Stimulated activated CD4-positive, alpha-beta T cell treated with anti-CD3 and anti-CD28 coated beads, Interleukin-1b, Interleukin-23, amount 100 ng/mL, for 48 hours (primary cell): Measurements from ENCODE around the gene PSMA3.
A peak's percentile ranks its signal among the peaks of the same experiment; 100 is the strongest.
"Not testable (repeated sequence)": the region's sequence is repeated elsewhere in the genome, so short reads cannot be mapped to it uniquely, and the experiment has no call there.

Experiments
- DNase-seq: peaks from one replicate; pipeline ENCODE4 v3.0.0-alpha.2; 2020

PSMA3 gene

DNA sequence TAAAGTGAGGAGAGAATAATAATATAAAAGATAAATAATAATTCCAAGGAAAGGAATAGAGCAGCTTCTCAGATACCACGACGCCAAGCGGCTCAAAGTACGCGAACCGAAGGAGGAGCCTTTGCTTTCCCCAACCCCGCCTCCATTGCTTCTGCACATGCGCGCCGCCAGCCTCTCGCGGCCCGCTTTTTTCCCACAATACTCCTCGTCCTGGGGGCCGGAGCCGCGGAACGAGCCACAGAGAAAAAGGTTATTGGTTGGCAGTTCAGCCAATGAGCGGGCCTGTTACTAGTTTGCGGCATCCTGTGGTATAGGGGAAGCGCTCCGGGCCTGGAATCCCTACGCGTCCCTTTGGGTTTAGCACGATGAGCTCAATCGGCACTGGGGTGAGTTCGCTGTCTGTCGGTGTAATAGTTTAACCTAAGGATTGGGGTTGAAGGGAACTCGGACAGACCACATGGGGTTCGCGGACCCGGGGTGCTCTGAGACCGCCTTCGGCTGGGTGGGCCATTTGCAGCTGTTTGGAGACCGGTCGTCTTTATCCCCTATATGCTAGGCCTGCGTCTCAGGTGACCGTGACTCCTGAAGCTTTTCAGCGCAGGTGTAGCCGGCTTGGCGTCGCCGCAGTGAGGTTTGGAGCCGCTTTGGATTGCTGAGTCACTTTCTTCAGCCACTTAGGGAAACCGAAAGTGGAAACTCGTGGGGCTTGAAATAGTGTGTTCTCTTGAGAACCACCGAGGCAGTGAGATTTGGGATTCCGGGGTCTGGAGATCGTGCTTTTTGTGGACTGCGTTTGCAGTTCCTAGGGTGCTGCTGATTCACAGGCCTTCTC, at the start of gene PSMA3:
TSS of gene PSMA3 (plus strand) at position 288 of the 832 bp plus-strand sequence. CDS start at position 366, 78 bp downstream.
- peak; percentile 98 for DNase-seq

DNA sequence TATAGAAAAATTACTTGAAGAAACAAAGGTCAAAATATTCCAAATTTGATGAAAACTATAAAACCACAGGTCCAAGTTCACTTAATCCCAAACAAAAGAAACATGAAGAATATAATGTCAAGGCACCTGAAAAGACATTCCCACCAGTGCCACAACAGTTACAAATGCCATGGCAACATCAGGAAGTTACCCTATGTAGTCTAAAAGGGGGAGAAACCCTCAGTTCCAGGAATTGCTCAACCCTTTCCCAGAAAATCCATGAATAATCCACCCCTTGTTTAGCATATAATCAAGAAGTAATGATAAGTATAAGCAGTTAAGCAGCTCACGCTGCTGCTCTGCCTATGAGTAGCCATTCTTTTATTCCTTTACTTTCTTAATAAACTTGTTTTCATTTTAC, 48.4 kb upstream of the PSMA3 start:
- no peak for DNase-seq

DNA sequence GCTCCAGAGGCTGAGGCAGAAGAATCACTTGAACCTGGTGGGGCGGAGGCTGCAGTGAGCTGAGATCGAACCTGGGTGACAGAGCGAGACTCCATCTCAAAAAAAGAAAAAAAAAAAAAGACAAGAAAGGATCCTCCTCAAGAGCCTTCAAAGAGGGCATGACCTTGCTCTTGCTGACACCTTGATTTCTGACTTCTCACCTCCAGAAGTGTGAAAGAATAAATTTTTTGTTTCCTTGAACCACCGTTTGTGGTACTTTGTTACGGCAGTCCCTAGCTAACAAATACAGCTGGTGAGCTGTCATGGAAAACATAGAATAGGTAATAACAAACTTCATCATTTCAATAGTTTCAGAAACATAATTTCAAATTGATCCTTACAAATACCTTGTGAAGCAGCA, 46.6 kb upstream of the PSMA3 start:
- DNase-seq = no peak

DNA sequence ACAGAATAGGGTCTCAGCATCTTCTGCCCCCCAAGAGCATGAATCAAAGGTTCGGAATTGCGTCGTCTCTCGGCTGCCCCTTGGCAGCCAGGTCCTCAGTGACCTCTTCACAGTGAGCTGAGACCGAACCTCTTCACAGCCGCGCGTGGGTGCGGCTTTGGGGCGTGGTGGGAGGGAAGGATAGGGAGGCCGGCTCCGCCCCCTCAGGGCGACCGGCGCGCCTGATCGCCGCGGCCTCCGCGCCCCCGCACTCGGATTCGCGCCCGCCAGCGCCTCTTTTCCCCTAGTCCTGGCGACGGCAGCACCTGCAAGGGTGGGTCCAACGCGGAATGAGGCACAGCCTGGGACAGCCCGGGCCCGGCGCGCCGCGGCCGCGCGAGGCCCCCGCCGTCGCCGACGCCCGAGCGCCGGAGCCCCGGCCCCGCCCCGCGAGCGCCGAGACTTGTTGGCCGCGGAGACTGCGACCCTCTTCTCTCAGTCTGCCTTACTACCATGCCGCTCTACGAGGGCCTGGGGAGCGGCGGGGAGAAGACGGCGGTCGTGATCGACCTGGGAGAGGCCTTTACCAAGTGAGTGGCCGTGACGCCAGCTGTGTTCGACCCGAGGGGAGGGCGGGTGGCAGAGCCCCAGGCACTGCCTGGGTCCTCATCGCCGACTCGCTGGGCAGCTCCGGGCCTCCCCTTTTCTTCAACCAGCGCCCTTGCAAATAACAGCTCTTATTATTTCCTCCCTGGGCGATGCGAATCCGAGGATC, 44.7 kb upstream of the PSMA3 start, which contains the start of gene ACTR10:
TSS of gene ACTR10 (plus strand) at position 424 of the 754 bp plus-strand sequence. CDS start at position 493, 69 bp downstream.
- DNase-seq = peak; percentile 90

DNA sequence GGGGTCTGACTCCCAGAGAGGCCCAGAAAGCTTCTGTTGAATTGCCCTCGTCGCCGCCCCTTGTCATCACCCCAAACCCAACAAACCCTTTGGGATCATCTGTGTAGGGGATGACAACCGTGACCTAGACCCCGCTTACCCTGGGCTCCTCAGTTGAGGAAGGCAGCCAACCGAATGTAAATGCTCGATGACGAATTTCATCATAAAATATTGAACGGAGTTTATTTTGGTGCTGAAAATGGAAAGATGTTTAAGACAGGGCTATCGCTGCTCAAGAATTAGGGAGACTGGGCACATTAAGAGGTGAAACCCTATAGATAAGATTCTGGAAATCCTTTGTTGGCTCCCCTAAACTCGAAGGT, 44.2 kb upstream of the PSMA3 start:
- DNase-seq = no peak

DNA sequence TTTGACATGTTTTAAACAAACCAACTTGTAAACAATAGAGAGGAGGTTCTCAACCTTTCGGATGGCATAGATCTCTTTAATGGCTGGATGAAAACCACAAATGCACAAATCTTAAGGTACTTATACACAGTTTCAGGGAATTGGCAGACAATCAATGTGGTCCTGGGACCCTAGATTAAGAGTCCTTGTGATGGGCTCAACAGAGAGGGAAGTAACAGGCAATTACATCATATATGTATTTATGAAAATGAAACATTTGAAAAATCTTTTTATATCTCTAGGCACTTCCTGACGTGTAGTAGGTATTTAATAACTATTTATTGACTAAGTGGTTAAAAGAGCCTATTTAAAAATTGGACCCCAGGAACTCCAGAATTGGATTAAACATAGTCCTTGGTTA, 43.8 kb upstream of the PSMA3 start:
- no peak for DNase-seq

DNA sequence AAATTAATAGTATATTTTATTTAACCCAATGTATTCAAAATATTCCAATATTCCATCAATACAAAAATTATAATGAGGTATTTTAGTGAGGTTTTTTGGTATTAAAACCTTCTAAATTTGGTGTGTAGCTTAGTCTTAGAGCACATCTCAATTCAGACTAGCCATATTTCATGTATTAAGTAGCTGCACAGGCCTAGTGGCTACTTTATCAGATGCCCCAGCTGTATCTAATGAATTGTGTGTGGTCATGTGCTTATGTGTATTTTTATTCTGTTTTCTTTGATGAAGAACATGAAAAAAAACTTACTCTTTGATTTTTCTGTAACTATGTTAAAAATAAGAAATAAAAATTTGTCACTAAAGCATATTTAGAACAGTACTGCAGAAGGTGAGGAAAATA, 31.5 kb upstream of the PSMA3 start:
- no peak for DNase-seq

DNA sequence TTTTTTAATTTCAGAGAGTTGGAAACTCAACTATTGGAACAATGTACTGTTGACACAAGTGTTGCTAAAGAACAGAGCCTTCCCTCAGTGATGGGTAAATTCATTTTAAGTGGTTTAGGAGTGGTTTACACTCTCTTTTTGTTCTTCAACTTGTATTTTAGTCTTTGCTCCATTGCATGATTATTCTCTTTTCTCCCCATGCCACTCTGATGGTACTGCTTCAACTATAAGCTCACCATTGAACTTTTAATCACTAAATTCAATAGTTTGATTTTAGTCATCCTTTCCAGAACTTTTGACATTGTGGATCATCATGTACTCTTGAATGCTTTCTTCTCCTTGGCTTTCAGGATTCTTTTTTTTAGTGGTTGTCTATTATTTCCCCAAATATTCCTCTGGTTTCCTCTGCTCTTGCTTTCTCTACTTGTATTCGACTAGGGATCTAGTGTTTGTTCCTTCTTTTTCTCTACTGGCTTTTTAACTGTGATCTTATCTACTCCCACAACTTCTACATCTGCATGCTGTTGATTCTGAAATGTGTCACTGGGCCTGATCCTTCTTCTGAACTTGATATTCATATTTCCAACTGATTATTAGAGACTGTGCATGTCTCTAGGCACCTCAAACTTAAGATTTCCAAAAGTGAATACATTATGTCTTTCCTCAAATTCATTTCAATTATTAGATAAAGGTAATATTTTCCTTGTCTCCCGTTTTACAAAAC, 29.3 kb upstream of the PSMA3 start:
- DNase-seq = no peak

DNA sequence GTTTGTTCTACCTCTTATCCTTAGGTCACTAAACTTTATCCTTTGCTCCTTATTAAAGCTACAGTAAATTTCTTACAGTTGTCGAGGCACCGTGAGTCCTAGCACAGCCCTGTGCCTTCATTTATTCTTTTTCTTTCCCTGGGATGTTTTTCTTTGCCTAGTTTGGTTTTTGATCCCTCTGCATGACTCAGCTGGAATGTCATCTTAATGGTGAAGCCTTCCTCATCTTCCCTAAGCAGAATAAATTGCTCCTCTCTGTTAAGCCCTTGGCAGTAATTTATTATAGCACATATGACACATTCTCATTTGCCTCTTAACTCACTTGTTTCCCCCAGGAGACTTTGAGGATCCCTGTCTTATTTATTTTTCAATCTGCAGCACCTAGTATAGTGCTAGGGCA, 28.1 kb upstream of the PSMA3 start:
- no peak for DNase-seq

DNA sequence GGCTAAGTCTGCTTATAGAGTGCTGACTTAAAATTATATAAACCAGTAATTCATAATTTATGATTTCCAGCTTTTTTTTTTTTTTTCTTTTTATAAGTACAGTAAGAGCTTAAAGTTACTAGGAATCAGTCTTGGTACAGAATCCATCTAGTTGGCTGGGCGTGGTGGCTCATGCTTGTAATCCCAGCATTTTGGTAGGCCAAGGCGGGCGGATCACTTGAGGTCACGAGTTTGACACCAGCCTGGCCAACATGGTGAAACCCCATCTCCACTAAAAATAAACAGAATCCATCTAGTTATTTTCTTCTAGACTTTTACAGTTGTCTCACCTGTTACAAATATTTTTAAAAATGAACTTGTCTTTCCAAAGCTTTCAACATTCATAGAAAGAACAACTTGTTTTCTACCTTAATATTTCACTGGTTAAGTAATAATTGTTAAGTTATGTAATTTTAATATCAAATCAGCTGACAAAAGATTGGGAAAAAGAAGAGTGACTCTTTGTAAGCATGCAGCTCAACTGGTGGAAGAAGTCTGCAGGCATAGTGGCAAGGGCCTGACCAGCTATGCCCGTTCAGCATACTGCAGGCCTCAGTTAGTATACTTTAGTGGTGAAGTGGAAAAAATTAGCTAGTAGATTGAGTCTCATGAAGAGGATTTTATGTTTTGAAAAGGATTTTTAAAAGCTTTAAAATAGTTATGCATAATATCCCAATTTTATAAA, 17.4 kb upstream of the PSMA3 start:
- no peak for DNase-seq

DNA sequence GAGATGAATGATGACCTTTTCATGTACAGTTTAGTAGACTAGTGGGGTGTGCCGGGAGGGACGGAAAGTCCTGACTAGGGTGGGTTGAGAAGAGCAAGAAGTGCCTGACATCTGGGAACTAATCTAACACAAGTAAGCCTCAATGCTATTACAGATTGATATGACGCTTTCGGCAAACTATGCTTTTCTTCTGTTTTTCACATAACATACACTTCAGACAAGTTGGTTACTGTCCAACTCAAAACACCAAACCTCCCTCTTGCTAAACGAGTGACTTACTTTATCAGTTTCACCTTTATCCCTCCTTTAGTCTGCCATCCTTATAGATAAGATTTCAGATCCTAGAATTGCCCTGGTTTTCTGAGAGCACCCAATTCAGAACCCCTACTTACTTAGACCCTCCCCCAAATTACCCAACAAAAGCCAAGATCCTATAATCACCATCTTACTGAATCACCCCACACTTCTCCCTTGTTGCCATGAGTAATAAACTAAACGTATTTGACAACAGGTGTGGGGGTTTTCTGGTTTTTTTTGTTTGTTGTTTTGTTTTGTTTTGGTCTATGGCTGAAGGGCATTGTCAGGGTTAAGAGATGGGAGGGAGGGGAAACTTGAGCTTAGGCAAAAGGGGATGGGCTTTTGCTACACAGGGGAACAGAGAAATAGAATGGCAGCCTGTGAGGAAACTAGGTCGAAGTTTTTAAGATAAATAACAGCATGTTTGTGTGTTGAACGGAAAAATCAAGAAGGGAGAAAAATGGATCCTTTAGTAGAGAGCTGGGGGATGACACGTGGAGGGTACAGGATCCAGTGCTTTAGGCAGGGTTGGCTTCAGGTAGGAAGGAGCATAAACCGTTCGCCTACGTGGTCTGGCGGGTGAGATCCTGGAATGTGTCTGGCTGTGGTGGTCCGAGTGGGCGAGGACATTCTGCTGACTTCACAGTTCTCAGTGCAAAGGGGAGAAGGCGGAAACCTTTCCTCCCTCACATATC, 6.1 kb upstream of the PSMA3 start:
- DNase-seq = no peak

DNA sequence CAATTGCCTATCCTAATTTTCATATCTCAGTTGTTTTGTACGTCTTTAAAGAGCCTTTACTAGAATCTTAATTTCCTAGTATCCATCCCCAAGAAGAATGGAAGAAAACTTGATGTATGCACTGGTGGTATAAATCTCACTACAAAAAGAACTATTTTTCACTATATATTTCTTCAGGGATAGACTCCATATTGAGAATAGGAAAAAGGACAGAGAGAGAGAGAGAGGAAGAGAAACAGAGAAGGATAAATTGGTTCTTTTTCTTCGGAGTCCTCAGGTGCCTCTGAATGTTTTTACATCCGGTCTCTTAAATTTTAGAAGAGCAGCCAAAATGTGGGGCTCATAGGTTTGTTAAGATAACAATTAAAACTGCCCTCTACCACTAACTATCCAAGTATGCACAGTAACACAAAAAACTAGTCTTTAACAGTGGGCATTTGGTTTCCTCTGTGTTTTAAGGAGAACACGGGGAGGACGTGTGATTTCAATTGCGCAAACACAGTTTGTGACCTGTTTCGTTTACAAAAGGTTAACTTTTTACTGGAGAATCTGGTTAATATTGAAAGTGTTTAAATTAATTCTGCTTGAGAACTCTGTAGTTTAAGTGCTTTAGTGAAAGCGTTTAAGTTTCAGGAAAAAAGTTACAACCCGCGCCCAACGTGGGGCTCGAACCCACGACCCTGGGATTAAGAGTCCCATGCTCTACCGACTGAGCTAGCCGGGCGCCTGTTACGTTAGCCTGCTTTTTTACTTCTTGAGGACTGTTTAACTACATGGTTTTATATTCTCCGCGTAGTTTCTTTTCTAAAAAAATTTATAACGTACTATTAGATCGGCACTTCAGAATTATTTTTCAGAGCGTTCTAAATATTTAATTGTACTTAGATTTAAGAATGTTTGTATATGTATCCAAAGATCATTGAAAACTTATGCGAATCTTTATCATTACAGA, 5.1 kb upstream of the PSMA3 start:
- DNase-seq = peak; percentile 81

DNA sequence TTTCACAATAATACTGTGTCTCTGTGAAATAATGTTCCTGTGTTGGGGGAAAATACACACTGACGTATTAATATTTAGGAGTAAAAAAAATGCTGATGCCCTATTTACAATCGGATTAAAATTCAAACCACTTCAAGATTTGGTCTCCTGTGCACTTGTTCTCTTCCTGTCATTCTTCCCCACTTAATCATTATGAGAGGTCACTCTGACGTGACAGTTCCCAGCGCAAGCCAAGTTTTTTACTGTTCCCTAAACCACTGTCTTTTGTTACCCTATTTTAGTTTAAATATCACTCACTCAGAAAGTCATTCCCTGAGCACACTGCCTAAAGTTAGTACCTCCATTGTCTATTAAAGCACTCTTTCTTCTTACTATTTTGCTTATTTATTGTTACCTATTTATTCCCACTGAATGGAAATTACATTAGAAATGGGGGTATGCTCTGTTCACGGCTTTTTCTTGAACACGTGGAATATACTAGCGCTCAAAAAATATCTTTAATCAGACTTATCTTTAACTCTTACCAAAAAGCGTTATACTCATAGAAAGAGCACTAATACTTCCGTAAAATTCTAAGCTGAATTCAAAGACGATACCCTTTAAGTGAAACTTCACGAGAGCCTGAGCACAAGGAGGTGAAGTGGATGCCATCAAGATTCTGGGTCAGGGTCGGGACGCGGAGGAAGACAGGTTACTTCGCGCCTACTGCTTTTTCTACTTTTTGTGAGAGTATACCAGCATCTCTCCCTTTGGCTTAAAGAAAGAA, 670 bp upstream of the PSMA3 start:
- DNase-seq = no peak

DNA sequence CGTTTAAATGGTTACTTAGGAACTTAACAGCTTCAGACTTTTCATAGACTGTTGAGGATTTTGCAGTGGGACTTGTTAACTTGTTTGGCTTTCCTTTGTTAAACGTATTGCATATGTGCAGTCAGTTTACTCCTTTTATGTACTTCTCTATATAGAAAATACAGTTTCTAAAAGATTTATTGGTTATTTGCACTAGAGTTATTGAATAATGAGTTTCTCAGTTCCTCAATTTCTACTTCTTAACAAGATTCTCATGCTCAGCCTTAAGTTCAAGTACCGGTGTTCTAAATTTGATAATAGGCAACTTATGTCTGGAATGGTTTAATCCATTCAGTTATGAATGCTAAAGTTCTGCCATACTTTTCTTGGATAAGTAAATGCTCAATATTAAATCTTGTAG, 919 bp downstream of the PSMA3 start:
- DNase-seq = no peak

DNA sequence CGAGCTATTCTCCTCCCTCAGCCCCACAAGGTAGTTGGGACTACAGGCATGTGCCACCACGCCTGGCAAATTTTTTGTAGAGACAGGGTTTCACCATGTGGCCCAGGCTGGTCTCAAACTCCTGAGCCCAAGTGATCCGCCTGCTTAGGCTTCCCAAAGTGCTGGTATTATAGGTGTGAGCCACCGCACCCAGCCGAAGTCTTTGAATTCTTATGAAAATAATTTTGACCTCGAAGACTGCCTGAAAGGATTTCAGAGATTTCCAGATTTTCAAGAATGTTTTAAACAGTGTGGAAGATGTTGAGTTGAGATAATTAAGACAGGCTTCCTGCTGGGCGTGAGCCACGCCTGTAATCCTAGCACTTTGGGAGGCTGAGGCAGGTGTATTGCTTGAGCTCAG, 5.0 kb downstream of the PSMA3 start:
- DNase-seq = no peak

DNA sequence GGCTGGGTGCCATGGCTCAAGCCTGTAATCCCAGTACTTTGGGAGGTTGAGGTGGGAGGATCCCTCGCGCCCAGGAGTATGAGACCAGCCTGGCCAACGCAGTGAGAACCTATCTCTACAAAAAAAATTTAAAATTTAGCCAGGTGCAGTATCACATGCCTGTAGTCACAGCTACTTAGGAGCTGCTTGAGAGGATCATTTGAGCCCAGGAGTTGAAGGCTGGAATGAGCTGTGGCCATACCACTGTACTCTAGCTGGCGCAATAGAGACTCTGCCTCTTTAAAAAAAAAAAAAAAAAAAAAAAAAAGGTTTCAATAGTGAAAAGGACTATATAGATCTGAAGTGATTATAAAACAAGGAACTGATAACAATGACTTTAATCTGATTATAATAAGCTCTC, 13.5 kb downstream of the PSMA3 start:
- DNase-seq = no peak

DNA sequence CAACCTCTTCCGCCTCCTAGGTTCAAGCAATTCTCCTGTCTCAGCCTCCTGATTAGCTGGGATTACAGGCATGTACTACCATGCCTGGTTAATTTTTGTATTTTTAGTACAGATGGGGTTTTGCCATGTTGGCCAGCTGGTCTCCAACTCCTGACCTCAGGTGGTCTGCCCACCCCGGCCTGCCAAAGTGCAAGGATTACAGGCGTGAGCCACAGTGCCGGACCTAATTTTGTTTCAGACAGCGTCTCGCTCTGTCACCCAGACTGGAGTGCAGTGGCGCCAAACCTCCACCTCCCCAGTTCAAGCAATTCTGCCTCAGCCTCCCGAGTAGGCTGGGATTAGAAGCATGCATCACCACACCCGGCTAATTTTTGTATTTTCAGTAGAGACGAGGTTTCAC, 17.4 kb downstream of the PSMA3 start:
- DNase-seq = not testable (repeated sequence)

DNA sequence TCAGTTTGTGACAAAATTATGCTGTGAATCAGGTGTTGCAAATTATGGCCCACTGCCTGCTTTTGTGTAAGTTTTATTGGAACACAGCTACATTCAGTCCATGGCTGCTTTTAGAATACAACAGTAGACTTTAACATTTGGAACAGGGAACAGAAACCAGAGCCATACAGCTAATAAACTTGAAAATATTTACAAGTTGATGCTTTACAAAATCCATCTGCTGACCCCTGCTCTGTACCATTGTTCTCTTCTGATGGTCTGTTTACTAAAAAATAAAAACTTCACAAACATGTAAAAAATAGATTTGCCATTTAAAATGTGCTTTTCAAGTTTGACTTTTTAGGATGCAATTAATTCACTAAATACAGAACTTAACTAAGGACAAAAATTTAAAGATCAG, 20.8 kb downstream of the PSMA3 start:
- no peak for DNase-seq

DNA sequence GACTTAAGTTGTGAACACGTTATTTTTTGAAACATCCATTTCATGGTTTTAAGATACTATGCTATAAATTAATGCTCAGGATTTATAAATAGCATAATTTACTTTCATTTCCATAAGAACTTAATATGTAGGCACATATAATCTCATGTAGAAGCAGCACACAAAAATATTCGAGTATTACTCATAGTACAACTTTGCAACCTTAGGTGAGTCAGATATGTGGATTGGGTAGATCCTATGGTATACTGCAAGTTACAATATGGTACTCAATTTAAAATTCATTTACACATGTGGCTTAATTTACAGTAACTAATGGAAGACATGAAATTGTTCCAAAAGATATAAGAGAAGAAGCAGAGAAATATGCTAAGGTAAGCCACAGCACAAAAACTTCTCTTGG, 26.0 kb downstream of the PSMA3 start:
- no peak for DNase-seq
